GM19395 (cell line): ENCODE measurements around the gene ING4.
A peak's percentile ranks its signal among the peaks of the same experiment; 100 is the strongest.

Experiments used
- ATAC-seq: cut with Tn5 transposase; IDR thresholded peaks from one replicate; pipeline ENCODE4 v1.9.1; 2021; ENCODE audit warnings: mild to moderate bottlenecking, moderate library complexity; ENCODE audit not compliant: unreplicated experiment

Gene ING4

GRCh38 chr12:6688543-6688998 lies 25.7 kb upstream of the ING4 start:
- ATAC-seq, result peak; percentile 4

- no peak for ATAC-seq
Measured at GRCh38 chr12:6685814-6686213, 22.9 kb upstream of the ING4 start.

GRCh38 chr12:6684609-6685008 lies 21.7 kb upstream of the ING4 start:
- no peak for ATAC-seq

GRCh38 chr12:6676962-6677361 lies 14.0 kb upstream of the ING4 start:
- ATAC-seq, result no peak

- no peak for ATAC-seq
Measured at GRCh38 chr12:6672143-6672542, 9.2 kb upstream of the ING4 start.

GRCh38 chr12:6667559-6668210 lies 4.8 kb upstream of the ING4 start:
- ATAC-seq, result no peak

GRCh38 chr12:6666211-6666610 lies 3.3 kb upstream of the ING4 start:
- no peak for ATAC-seq

- no peak for ATAC-seq
Measured at GRCh38 chr12:6664902-6665301, 2.0 kb upstream of the ING4 start.

- ATAC-seq, result no peak
Measured at GRCh38 chr12:6662602-6662905, 365 bp downstream of the ING4 start.

GRCh38 chr12:6653987-6654386 lies 8.9 kb downstream of the ING4 start:
- ATAC-seq, result no peak

GRCh38 chr12:6653342-6653741 lies 9.6 kb downstream of the ING4 start:
- ATAC-seq, result no peak

GRCh38 chr12:6652391-6652790 lies 10.5 kb downstream of the ING4 start:
- ATAC-seq, result no peak

- ATAC-seq, result no peak
Measured at GRCh38 chr12:6650832-6651231, 12.1 kb downstream of the ING4 start.

- ATAC-seq, result no peak
Measured at GRCh38 chr12:6647083-6647604, 15.8 kb downstream of the ING4 start, which contains the start of gene ACRBP. Gene ACRBP, minus strand, starts transcription at chr12:6647432. Its CDS starts 66 bp downstream, at chr12:6647366.

GRCh38 chr12:6646276-6647082 lies 16.4 kb downstream of the ING4 start:
- no peak for ATAC-seq

- no peak for ATAC-seq
Measured at GRCh38 chr12:6644903-6645302, 18.0 kb downstream of the ING4 start.

- ATAC-seq, result no peak
Measured at GRCh38 chr12:6644257-6644596, 18.7 kb downstream of the ING4 start.

GRCh38 chr12:6643569-6644256 lies 19.2 kb downstream of the ING4 start:
- no peak for ATAC-seq

- ATAC-seq, result no peak
Measured at GRCh38 chr12:6641131-6641530, 21.8 kb downstream of the ING4 start.

GRCh38 chr12:6640497-6640896 lies 22.4 kb downstream of the ING4 start:
- no peak for ATAC-seq

GRCh38 chr12:6639151-6639801 lies 23.6 kb downstream of the ING4 start:
- no peak for ATAC-seq
